Right lobe of liver (tissue), 4 donors: ENCODE results near the gene GNB1.

Experiments used
- CTCF ChIP-seq, 4 donors: fragments of 200-600 bp in 3 of 4; fragments of 450-650 bp in 1 of 4; IDR thresholded peaks; one replicate each; pipeline versions ENCODE4 v1.5.1 to v1.8.0; 2016 to 2022; ENCODE audit warnings: antibody characterized with exemption in 4 of 4, mild to moderate bottlenecking in 2 of 4
- POLR2A ChIP-seq: fragments of 450-650 bp; IDR thresholded peaks from one replicate; pipeline ENCODE4 v1.6.1; 2017; ENCODE audit warnings: antibody characterized with exemption, mild to moderate bottlenecking
- donor health status: DM: no; HTN: no; CAD: no.
- donor health status: DM: no; HTN: no; CAD: no.
- donor health status: DM: no; HTN: yes; CAD: no.

- TF ChIP-seq CTCF (IDR thresholded peaks at IDR 0.05) (no peak), POLR2A (no peak)
Measured at GRCh38 chr1:1799716-1800115, 91.2 kb downstream of the GNB1 start.
